ENCODE measurements around the gene EPS15. TPM values are rescaled to one million over a fixed set of nuclear protein-coding genes. Genes with fewer than 3 reads are reported as not detected.
"Not testable (repeated sequence)": the region's sequence is repeated elsewhere in the genome, so short reads cannot be mapped to it uniquely, and the experiment has no call there.

The EPS15 gene
- total RNA-seq, 4 donors from 2014 or later: 56.9 to 80.5 (median 64.3) TPM

- TF ChIP-seq POLR2A (IDR thresholded peaks at IDR 0.05): no peak
- no peak for TF ChIP-seq CTCF (IDR thresholded peaks at IDR 0.05)
- no peak for DNase-seq (ENCODE audit: low spot score in 2 of 2)
- WGBS, 2 donors: 95 to 100% methylated on average over 1 of the region's 1 CpG
- H3K4me3 ChIP-seq (ENCODE audit: low read depth, poor library complexity, severe bottlenecking): no peak overlapping the region
- intact Hi-C loops (cut with DNase I; ENCODE audit: low total_unique reads): no loop called here
Observed at GRCh38 chr1:51537568-51537967, 18.5 kb upstream of the EPS15 start.

- 24 to 26% methylated on average over 3 of the region's 3 CpGs for WGBS, 2 donors
- intact Hi-C loops (cut with DNase I; ENCODE audit: low total_unique reads): no loop called here
- TF ChIP-seq POLR2A (IDR thresholded peaks at IDR 0.05): no peak
- peak in 1 of 3 donors; percentile 51 for TF ChIP-seq CTCF (IDR thresholded peaks at IDR 0.05)
- no peak overlapping the region for H3K4me3 ChIP-seq (ENCODE audit: low read depth, poor library complexity, severe bottlenecking)
- DNase-seq (ENCODE audit: low spot score in 2 of 2): peak in 1 of 2 donors; percentile 66
Observed at GRCh38 chr1:51535006-51535592, 16.0 kb upstream of the EPS15 start.

GRCh38 chr1:51534447-51534846 lies 15.4 kb upstream of the EPS15 start:
- WGBS, 2 donors: 61 to 73% methylated on average over 3 of the region's 3 CpGs
- TF ChIP-seq CTCF (IDR thresholded peaks at IDR 0.05) (no peak), POLR2A (IDR thresholded peaks at IDR 0.05) (no peak)
- no peak overlapping the region for H3K4me3 ChIP-seq (ENCODE audit: low read depth, poor library complexity, severe bottlenecking)
- intact Hi-C loops (cut with DNase I; ENCODE audit: low total_unique reads): no loop called here
- no peak for DNase-seq (ENCODE audit: low spot score in 2 of 2)

GRCh38 chr1:51532853-51533252 lies 13.8 kb upstream of the EPS15 start:
- no peak for DNase-seq (ENCODE audit: low spot score in 2 of 2)
- TF ChIP-seq POLR2A (IDR thresholded peaks at IDR 0.05) (no peak), CTCF (IDR thresholded peaks at IDR 0.05) (no peak)
- 91% methylated on average over 1 of the region's 1 CpG for WGBS, 2 donors
- no peak overlapping the region for H3K4me3 ChIP-seq (ENCODE audit: low read depth, poor library complexity, severe bottlenecking)
- intact Hi-C loops (cut with DNase I; ENCODE audit: low total_unique reads): no loop called here

- DNase-seq (ENCODE audit: low spot score in 2 of 2); intact Hi-C loops (cut with DNase I; ENCODE audit: low total_unique reads): not testable (repeated sequence)
- WGBS, 2 donors: 96 to 99% methylated on average over 4 of the region's 4 CpGs
Observed at GRCh38 chr1:51530447-51530846, 11.4 kb upstream of the EPS15 start.

GRCh38 chr1:51527144-51527543 lies 8.1 kb upstream of the EPS15 start:
- no peak for DNase-seq (ENCODE audit: low spot score in 2 of 2)
- intact Hi-C loops (cut with DNase I; ENCODE audit: low total_unique reads): no loop called here

More at GRCh38 chr1:51530447-51530846, 11.4 kb upstream of the EPS15 start:
- H3K4me3 ChIP-seq (ENCODE audit: low read depth, poor library complexity, severe bottlenecking): not testable (repeated sequence)

More at GRCh38 chr1:51527144-51527543, 8.1 kb upstream of the EPS15 start:
- no peak overlapping the region for H3K4me3 ChIP-seq (ENCODE audit: low read depth, poor library complexity, severe bottlenecking)
- TF ChIP-seq POLR2A (IDR thresholded peaks at IDR 0.05) (no peak), CTCF (IDR thresholded peaks at IDR 0.05) (no peak)

Measured in lower leg skin (tissue), 4 donors.